DMS79 treated with DMSO at 0.1 percent for 48 hours (cell line): ENCODE results near the gene TCP11L1.
"Not testable (repeated sequence)": the region's sequence is repeated elsewhere in the genome, so short reads cannot be mapped to it uniquely, and the experiment has no call there.

Experiments used
- DNase-seq: peaks from one replicate; lab custom pipeline; 2025; lab: John Stamatoyannopoulos, UW

The TCP11L1 gene

DNA sequence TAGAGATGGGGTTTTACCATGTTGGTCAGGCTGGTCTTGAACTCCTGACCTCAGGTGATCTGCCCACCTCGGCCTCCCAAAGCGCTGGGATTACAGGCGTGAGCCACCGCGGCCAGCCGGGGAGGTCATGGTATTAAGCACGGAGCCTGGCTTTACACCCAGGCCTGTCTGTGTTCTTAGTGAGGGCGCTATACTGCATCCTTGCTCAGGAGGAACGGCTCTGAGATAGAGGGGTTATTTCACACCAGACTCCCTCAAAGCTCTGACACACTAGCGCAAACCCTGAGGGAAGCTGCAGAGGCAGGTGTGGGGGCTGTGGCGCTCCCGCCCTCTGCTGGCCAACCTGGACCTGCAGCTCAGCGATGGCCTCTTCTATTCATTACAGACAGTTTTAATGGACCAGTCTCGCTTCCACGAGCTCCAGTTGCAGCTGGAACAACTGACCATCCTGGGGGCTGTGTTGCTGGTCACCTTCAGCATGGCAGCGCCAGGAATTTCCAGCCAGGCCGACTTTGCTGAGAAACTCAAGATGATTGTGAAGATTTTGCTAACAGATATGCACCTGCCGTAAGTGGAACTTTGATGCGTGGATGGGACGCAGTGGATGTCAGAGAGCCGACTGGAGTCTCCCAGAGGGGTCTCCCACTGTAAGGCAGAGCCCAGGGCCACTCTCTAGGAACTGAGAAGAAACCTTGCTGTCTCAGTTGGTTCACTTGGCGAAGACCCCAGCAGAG is 26.2 kb downstream of the TCP11L1 start:
- peak; percentile 25 for DNase-seq

DNA sequence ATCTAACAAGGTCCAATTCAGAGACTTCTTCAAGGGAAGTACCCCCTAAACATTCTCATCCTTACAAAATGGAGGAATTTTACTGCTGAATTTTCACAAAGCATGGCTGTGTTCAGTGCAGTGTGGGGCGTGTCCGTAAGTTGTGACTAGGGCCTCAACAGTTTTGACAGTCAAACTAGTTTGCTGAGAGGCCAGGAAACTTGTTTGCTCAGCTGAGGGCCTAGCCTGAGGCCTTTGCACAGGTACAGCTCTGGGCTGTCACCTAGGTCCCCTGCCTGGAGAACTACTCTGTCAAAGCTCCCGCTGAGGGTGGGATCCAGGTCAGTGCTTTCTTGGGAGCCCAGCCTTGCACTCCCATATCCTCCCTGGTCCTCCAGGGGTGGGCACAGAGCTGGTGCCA is 27.9 kb downstream of the TCP11L1 start:
- no peak for DNase-seq

GRCh38 chr11:33068611-33069340 is 29.4 kb downstream of the TCP11L1 start:
- no peak for DNase-seq

GRCh38 chr11:33072465-33072864 is 33.1 kb downstream of the TCP11L1 start:
- DNase-seq = no peak

DNA sequence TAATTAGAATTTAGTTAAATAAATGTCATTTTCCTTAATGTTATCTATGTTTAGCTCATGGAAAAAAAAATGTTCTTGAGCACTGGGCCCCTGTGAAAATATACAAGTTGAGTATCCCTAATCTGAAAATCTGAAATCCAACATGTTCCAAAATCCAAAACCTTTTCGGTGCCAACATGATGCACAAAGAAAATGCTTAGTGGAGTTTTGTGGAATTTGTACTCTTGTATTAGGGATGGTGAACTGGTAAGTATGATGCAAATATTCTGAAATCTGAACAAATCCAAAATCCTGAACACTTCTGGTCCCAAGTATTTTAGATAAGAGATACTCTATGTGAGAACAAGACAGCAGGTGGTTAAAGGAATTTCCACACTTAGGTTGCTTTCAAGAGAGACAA is 44.5 kb downstream of the TCP11L1 start:
- DNase-seq = no peak

DNA sequence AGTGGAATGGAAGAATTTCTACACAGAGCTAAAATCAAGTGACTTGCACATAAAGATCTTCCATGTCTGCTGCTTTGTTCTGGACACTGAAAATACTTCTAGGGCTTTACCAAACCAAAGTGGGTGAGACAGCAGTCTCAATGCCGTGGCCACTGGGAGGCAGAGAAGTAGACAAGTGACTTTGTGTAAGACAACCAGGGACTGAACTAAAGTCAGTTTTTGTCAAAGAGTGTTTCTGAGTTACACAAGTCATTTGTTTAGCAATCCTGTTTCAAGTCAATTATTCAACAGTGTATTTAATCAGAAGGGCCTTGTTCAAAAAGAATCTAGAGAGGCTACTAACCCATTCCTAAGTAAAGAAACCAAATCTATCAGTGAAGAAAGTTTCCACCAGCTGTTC is 46.6 kb downstream of the TCP11L1 start:
- DNase-seq = no peak

GRCh38 chr11:33089776-33090175 is 50.4 kb downstream of the TCP11L1 start:
- no peak for DNase-seq

GRCh38 chr11:33094157-33094556 is 54.8 kb downstream of the TCP11L1 start:
- no peak for DNase-seq

- no peak for DNase-seq
Observed at GRCh38 chr11:33103836-33104235, 64.5 kb downstream of the TCP11L1 start.

DNA sequence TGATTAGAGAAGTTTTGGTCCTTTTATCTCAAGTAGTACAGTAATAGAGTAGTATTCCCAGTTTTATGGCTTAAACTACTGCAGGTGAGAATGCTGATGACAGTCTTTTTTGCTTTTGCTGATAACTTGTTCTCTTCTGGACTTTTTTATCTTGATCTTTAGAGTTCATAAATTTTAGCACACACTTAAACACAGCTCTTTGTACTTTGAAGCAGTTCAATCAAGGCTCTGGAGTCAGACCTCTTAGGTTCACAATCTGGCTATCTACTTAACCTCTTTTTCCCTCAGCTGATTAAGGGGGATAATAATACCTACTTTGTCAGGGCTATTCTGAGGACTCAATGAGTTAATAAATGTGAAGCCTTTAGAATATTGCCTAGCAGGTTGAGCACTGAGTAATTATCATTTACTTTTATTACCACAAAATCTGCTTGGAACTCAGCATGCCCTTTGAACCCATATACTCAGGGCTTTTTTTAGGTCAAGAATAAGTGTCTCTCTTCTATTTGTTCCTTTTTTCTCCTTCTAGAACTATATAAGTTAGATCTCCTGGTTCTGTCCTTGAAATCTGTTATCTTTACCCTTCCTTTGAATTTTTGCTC is 70.0 kb downstream of the TCP11L1 start:
- DNase-seq = no peak

GRCh38 chr11:33110083-33110482 is 70.7 kb downstream of the TCP11L1 start:
- DNase-seq = peak; percentile 38

DNA sequence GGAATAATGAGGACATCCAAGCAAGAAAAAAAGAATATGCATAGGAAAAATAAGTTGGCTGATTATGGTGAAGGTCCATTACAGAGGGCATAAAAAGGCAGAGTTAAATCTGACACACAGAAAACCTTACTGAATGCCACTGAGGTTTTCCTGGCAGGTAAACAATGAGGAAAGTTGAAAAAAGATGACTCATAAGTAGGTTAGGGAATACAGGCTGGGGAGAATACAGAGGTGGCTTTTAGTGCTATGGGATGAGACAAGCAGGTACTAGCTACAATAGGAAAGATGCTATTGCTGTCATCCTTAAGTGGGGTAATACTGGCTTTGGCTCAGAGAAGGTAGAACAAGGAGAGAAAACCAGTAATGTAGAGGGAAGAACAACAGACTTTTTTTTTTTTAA is 77.2 kb downstream of the TCP11L1 start:
- no peak for DNase-seq

DNA sequence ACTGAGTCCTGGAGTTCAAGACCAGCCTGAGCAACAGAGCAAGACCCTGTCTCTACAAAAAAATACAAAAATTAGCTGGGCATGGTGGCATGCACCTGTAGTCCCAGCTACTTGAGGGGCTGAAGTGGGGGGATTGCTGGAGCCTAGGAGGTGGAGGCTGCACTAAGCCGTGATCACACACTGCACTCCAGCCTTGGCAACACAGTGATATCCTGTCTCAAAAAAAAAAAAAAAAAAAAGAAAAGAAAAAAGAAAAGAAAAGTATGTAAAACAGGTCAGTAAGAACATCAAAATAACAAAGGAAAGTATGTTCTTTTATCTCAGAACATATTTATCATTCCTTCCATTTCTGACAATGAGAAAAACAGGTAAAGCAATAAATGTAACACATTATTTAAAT is 83.3 kb downstream of the TCP11L1 start:
- DNase-seq = not testable (repeated sequence)
